IMR-90 (cell line): ENCODE results near the gene NET1. TPM values are rescaled to one million over a fixed set of nuclear protein-coding genes. Genes with fewer than 3 reads are reported as not detected.

Experiments used
- ATAC-seq: fragments of 200-7000 bp; cut with Tn5 transposase; 2 replicates; pipeline ENCODE4 v1.9.1; 2020; ENCODE audit warnings: low read depth, mild to moderate bottlenecking, moderate library complexity
- BruUV-seq: library from RNA; stranded (reverse); fragments of 400-500 nt; replicated peaks from 2 replicates; lab custom pipeline; 2021; lab: Mats Ljungman, UMichigan
- CTCF ChIA-PET: fragments of 300-600 bp; formaldehyde crosslinking; extraction: SDS; loops from one replicate; lab custom pipeline; 2021; ENCODE audit warnings: antibody characterized with exemption; lab: Yijun Ruan, JAX
- POLR2A ChIA-PET: fragments of 300-600 bp; sonication (Branson Sonifier 250); formaldehyde crosslinking; loops from one replicate; lab custom pipeline; 2022; ENCODE audit warnings: antibody characterized with exemption; ENCODE audit not compliant: unreplicated experiment; lab: Charles Lee
- DNase-seq: peaks from one replicate; pipeline ENCODE4 v3.0.0; 2013
- H2AFZ ChIP-seq: replicated peaks from 2 replicates; pipeline ENCODE3; 2013; ENCODE audit warnings: low read length, mild to moderate bottlenecking; ENCODE audit not compliant: poor library complexity
- H2AK5ac ChIP-seq: 2 replicates; pipeline ENCODE4 v1.6.1; 2013; ENCODE audit warnings: low read depth, low read length, inconsistent platforms
- H2AK9ac ChIP-seq: replicated peaks from 2 replicates; pipeline ENCODE3; 2013; ENCODE audit warnings: mild to moderate bottlenecking, low read depth, low read length, moderate library complexity; ENCODE audit not compliant: poor library complexity
- H2BK120ac ChIP-seq: 2 replicates; pipeline ENCODE4 v1.6.1; 2013; ENCODE audit warnings: low read depth, low read length, inconsistent platforms
- H2BK15ac ChIP-seq: 3 replicates; pipeline ENCODE4 v1.6.1; 2013; ENCODE audit warnings: low read depth, low read length, inconsistent platforms
- H2BK20ac ChIP-seq: 2 replicates; pipeline ENCODE4 v1.6.1; 2013; ENCODE audit warnings: low read depth, mild to moderate bottlenecking, inconsistent platforms, low read length, moderate library complexity
- H2BK5ac ChIP-seq: 2 replicates; pipeline ENCODE4 v1.6.1; 2013; ENCODE audit warnings: mild to moderate bottlenecking, low read depth, low read length, inconsistent platforms; ENCODE audit not compliant: poor library complexity, severe bottlenecking
- H3K14ac ChIP-seq: replicated peaks from 2 replicates; pipeline ENCODE4 v1.6.1; 2013; ENCODE audit warnings: low read depth, low read length, inconsistent platforms
- H3K18ac ChIP-seq: 2 replicates; pipeline ENCODE4 v1.6.1; 2013; ENCODE audit warnings: low read depth, low read length, control low read depth
- H3K23ac ChIP-seq: 2 replicates; pipeline ENCODE4 v1.6.1; 2013; ENCODE audit warnings: low read depth, low read length, inconsistent platforms
- H3K27ac ChIP-seq: 2 replicates; pipeline ENCODE4 v1.5.1; 2013; ENCODE audit warnings: mild to moderate bottlenecking, control low read depth, low read length; ENCODE audit not compliant: insufficient read depth
- H3K27me3 ChIP-seq: 2 replicates; pipeline ENCODE4 v1.6.1; 2013; ENCODE audit warnings: low read length; ENCODE audit not compliant: control insufficient read depth, insufficient read depth
- H3K36me3 ChIP-seq: 2 replicates; pipeline ENCODE4 v1.6.1; 2013; ENCODE audit warnings: low read length, mixed read lengths; ENCODE audit not compliant: control insufficient read depth, insufficient read depth
- H3K4ac ChIP-seq: 2 replicates; pipeline ENCODE4 v1.6.1; 2013; ENCODE audit warnings: low read depth, low read length, inconsistent platforms
- H3K4me1 ChIP-seq: 2 replicates; pipeline ENCODE4 v1.6.1; 2013; ENCODE audit warnings: low read length, mixed read lengths; ENCODE audit not compliant: control insufficient read depth, insufficient read depth
- H3K4me2 ChIP-seq: 2 replicates; pipeline ENCODE4 v1.6.1; 2013; ENCODE audit warnings: low read depth, mild to moderate bottlenecking, control low read depth, low read length, moderate library complexity
- H3K4me3 ChIP-seq: 2 replicates; pipeline ENCODE4 v1.5.1; 2013; ENCODE audit warnings: low read depth, mild to moderate bottlenecking, control low read depth, low read length, moderate library complexity; ENCODE audit not compliant: insufficient read depth
- H3K56ac ChIP-seq: 2 replicates; pipeline ENCODE4 v1.6.1; 2013; ENCODE audit warnings: low read length, inconsistent platforms; ENCODE audit not compliant: insufficient read depth; ENCODE audit errors: extremely low read depth
- H3K79me1 ChIP-seq, 2 experiments: 2 replicates each; pipeline ENCODE4 v1.6.1; 2013; ENCODE audit warnings: low read length in 2 of 2, inconsistent platforms in 1 of 2, low read depth in 1 of 2
- H3K9ac ChIP-seq: 2 replicates; pipeline ENCODE4 v1.6.1; 2013; ENCODE audit warnings: low read depth, low read length, control low read depth
- H3K9me1 ChIP-seq: 2 replicates; pipeline ENCODE4 v1.6.1; 2013; ENCODE audit warnings: low read length, inconsistent platforms; ENCODE audit not compliant: insufficient read depth
- H3K9me3 ChIP-seq: 2 replicates; pipeline ENCODE4 v1.6.1; 2013; ENCODE audit warnings: low read length; ENCODE audit not compliant: control insufficient read depth, insufficient read depth
- H4K20me1 ChIP-seq: 2 replicates; pipeline ENCODE4 v1.6.1; 2013; ENCODE audit warnings: low read length, inconsistent platforms; ENCODE audit not compliant: insufficient read depth
- H4K5ac ChIP-seq: 2 replicates; pipeline ENCODE4 v1.6.1; 2013; ENCODE audit warnings: mild to moderate bottlenecking, low read depth, low read length, control low read depth
- H4K8ac ChIP-seq, 2 experiments: 2 replicates each; pipeline ENCODE4 v1.6.1; 2013; ENCODE audit warnings: low read depth in 2 of 2, low read length in 2 of 2, control low read depth in 1 of 2, inconsistent platforms in 1 of 2
- H4K91ac ChIP-seq: 2 replicates; pipeline ENCODE4 v1.6.1; 2013; ENCODE audit warnings: low read depth, low read length, inconsistent platforms; ENCODE audit not compliant: insufficient read depth
- CTCF ChIP-seq: conservative IDR thresholded peaks from 2 replicates; pipeline ENCODE4 v1.5.1; 2012; ENCODE audit warnings: mild to moderate bottlenecking, low read depth, low read length, improper control_type of control experiment
- FOS ChIP-seq: fragments of 150-350 bp; IDR thresholded peaks from 2 replicates; pipeline ENCODE4 v1.6.1; 2016; ENCODE audit warnings: low read depth, low read length
- WGBS, 2 experiments: methylation state at CpG; one replicate each; pipeline versions ENCODE4 v1.1.5 to v1.1.7; 2013; ENCODE audit warnings: missing lambda C conversion rate in 2 of 2; ENCODE audit not compliant: insufficient read length in 1 of 2; ENCODE audit errors: extremely low coverage in 2 of 2; 5-methylcytosine and 5-hydroxymethylcytosine counted together
- dilution Hi-C: fragments of 300-500 bp; cut with HindIII; formaldehyde crosslinking; loops from one replicate; pipeline ENCODE4 v1.14.3; 2018; ENCODE audit warnings: low sequenced_read_pairs; ENCODE audit not compliant: unreplicated experiment
- in situ Hi-C: fragments of 300-500 bp; cut with MboI; formaldehyde crosslinking; loops from 3 replicates; pipeline ENCODE4 v1.14.3; 2019; ENCODE audit warnings: low sequenced_read_pairs, inconsistent platforms, mixed read lengths
- intact Hi-C: fragments of 100-400 bp; cut with micrococcal nuclease; formaldehyde crosslinking; loops from 2 replicates; pipeline ENCODE4 v1.10.0; 2022
- polyA plus RNA-seq, 3 experiments: library from polyadenylated mRNA; depleted of rRNA; stranded (reverse); fragments of >200 nt; gene quantifications; 2 replicates each; pipeline ENCODE4 v1.2.3, GENCODE V29; 2012; ENCODE audit warnings: low replicate concordance in 1 of 3
- total RNA-seq: library from RNA; depleted of rRNA; stranded (reverse); fragments of >200 nt; gene quantifications from 2 replicates; pipeline ENCODE4 v1.2.3, GENCODE V29; 2012
- TF ChIP-seq, protein P1 (sequence below): fragments of 150-350 bp; IDR thresholded peaks from 2 replicates; pipeline ENCODE4 v1.6.1; 2017; ENCODE audit warnings: mild to moderate bottlenecking, antibody characterized with exemption, low read length, low read depth

The NET1 gene
- total and polyA plus RNA-seq, 2 of the 4 experiments (the other 2 are of a cell fraction) = 20.0 to 54.7 TPM

- Histone ChIP-seq H2AFZ (peak overlapping the region; percentile 33), H2BK20ac (no peak overlapping the region), H3K36me3 (no peaks in the 10 kb centered on the region), H3K27me3 (peaks cover 48% of the 10 kb centered on the region), H2BK15ac (no peak overlapping the region), H4K20me1 (no peaks in the 10 kb centered on the region), H2AK5ac (no peak overlapping the region), H2AK9ac (no peak overlapping the region), H3K79me1 (no peaks in the 10 kb centered on the region), H4K91ac (no peak overlapping the region), H3K27ac (no peak overlapping the region), H3K4me2 (no peak overlapping the region), H3K56ac (no peak overlapping the region), H3K23ac (no peak overlapping the region), H3K4me1 (no peaks in the 10 kb centered on the region), H2BK5ac (no peak overlapping the region), H3K4me3 (no peak overlapping the region), H3K9me1 (peaks cover 13% of the 10 kb centered on the region; the same call in 1 of the 2 replicates), H4K8ac (no peak overlapping the region), H3K4ac (no peak overlapping the region), H3K9ac (no peak overlapping the region), H2BK120ac (no peak overlapping the region), H3K9me3 (no peaks in the 10 kb centered on the region), H4K5ac (no peak overlapping the region), H3K14ac (no peak overlapping the region), H3K18ac (no peak overlapping the region)
- ATAC-seq (no peak), DNase-seq (no peak)
- ChIA-PET POLR2A (no interaction called here), CTCF (interaction anchor here (1.8 kb wide), 1 partner anchor 20 kb away, joined by 4 read pairs; no protein-coding TSS in a partner anchor)
- no TSS peak for BruUV-seq
- in situ Hi-C loops = no loop called here
- dilution Hi-C loops = no loop called here
- TF ChIP-seq FOS = no peak
- no peak for TF ChIP-seq CTCF
- TF ChIP-seq, protein P1, sequence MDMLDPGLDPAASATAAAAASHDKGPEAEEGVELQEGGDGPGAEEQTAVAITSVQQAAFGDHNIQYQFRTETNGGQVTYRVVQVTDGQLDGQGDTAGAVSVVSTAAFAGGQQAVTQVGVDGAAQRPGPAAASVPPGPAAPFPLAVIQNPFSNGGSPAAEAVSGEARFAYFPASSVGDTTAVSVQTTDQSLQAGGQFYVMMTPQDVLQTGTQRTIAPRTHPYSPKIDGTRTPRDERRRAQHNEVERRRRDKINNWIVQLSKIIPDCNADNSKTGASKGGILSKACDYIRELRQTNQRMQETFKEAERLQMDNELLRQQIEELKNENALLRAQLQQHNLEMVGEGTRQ = no peak
- 49% methylated on average over 4 of the region's 7 CpGs; no CpG with 5 or more reads in 1 of the 2 experiments for WGBS, 2 experiments
- intact Hi-C loops = no loop called here
Observed at GRCh38 chr10:5500162-5500670, 87.9 kb downstream of the NET1 start.
